ENCODE measurements around the gene C4B.
"Not testable (repeated sequence)": the region's sequence is repeated elsewhere in the genome, so short reads cannot be mapped to it uniquely, and the experiment has no call there.

DNA sequence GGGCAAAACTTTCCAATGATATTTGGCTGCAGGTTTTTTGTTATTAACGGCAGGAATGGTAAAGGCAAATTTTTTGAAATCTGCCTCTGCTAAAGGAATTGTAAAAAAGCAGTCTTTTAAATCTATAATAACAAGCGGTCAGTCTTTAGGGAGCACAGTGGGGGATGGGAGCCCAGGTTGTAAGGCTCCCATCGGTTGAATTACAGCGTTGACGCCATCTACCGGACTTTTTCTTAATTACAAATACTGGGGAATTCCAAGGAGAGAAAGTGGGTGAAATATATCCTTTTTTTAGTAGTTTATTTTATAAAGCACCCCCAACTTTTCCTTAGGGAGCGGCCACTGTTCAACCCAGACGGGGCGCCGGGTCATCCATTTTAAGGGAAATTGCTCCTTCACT, 7.5 kb downstream of the C4B start:
- not testable (repeated sequence) for TF ChIP-seq POLR2A (IDR thresholded peaks at IDR 0.05; ENCODE audit: borderline replicate concordance, extremely low read depth, insufficient read depth, insufficient read length); CTCF (IDR thresholded peaks at IDR 0.05 in 2 of 3, conservative IDR thresholded peaks at IDR 0.05 in 1 of 3; ENCODE audit: borderline replicate concordance in 1 of 3, insufficient read depth in 1 of 3, low read depth in 2 of 3, low read length in 2 of 3); EZH2phosphoT487 (IDR thresholded peaks at IDR 0.05; ENCODE audit: borderline replicate concordance); EZH2 (IDR thresholded peaks at IDR 0.05); POLR2AphosphoS5 (IDR thresholded peaks at IDR 0.05; ENCODE audit: low read depth, low read length); JUND (IDR thresholded peaks at IDR 0.05); ELF1 (IDR thresholded peaks at IDR 0.05; ENCODE audit: borderline replicate concordance, low read depth)
- TF ChIP-seq, protein P1, sequence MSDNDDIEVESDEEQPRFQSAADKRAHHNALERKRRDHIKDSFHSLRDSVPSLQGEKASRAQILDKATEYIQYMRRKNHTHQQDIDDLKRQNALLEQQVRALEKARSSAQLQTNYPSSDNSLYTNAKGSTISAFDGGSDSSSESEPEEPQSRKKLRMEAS (IDR thresholded peaks at IDR 0.05) = not testable (repeated sequence)
- TF ChIP-seq, protein P2, sequence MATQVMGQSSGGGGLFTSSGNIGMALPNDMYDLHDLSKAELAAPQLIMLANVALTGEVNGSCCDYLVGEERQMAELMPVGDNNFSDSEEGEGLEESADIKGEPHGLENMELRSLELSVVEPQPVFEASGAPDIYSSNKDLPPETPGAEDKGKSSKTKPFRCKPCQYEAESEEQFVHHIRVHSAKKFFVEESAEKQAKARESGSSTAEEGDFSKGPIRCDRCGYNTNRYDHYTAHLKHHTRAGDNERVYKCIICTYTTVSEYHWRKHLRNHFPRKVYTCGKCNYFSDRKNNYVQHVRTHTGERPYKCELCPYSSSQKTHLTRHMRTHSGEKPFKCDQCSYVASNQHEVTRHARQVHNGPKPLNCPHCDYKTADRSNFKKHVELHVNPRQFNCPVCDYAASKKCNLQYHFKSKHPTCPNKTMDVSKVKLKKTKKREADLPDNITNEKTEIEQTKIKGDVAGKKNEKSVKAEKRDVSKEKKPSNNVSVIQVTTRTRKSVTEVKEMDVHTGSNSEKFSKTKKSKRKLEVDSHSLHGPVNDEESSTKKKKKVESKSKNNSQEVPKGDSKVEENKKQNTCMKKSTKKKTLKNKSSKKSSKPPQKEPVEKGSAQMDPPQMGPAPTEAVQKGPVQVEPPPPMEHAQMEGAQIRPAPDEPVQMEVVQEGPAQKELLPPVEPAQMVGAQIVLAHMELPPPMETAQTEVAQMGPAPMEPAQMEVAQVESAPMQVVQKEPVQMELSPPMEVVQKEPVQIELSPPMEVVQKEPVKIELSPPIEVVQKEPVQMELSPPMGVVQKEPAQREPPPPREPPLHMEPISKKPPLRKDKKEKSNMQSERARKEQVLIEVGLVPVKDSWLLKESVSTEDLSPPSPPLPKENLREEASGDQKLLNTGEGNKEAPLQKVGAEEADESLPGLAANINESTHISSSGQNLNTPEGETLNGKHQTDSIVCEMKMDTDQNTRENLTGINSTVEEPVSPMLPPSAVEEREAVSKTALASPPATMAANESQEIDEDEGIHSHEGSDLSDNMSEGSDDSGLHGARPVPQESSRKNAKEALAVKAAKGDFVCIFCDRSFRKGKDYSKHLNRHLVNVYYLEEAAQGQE (IDR thresholded peaks at IDR 0.05; ENCODE audit: low read depth) = not testable (repeated sequence)

All from HCT116 (cell line).